ENCODE measurements around the gene CENPX.

DNA sequence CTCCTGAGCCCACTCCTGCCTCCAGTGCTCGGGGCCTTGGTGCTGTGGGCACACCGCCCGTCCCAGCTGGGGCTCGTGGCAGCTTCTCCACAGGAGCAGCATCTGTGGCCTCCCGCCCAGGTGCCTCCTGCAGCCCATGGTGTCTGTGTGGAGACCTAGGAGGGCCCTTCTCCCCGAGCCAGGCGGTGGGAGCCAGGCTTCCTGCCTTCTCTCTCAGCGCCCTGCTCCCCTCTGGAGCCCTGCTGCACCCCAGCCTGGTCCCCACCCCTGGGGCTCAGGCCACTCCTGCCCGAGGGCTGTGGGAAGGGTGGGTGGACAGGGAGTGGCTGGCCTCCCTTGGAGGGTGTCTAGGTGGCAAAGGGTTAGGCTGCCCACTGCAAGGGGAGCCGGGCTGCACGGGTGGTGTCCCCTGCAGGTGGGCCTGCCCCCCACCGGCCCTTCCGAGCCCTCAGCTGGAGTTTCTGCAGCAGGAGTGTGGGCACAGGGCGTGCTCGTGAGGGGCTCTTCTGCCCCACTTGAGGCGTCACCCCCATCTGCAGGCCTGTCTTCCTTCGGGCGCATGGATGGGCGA, 11.0 kb downstream of the CENPX start:
- TF ChIP-seq CTCF (IDR thresholded peaks at IDR 0.05) = no peak
- TF ChIP-seq POLR2AphosphoS5 (IDR thresholded peaks at IDR 0.05; ENCODE audit: low read depth, low read length) = no peak
